Transverse colon (tissue), 4 donors: ENCODE results near the gene BAG1.

Experiments used
- CTCF ChIP-seq, 5 experiments: fragments of 200-600 bp in 3 of 5; fragments of 450-650 bp in 2 of 5; sonication (generic) in 3 of 5; IDR thresholded peaks; 1 replicate in 2 of 5; 2 replicates in 3 of 5; pipeline ENCODE4 v1.5.1; 2016 to 2017; ENCODE audit warnings: antibody characterized with exemption in 5 of 5, inconsistent platforms in 3 of 5, mild to moderate bottlenecking in 2 of 5, moderate library complexity in 1 of 5
- EP300 ChIP-seq: sonication (generic); formaldehyde crosslinking; IDR thresholded peaks from one replicate; pipeline ENCODE4 v1.6.1; 2017; ENCODE audit warnings: antibody characterized with exemption, low read depth
- POLR2A ChIP-seq: fragments of 450-650 bp; IDR thresholded peaks from one replicate; pipeline ENCODE4 v1.6.1; 2016; ENCODE audit warnings: antibody characterized with exemption, mild to moderate bottlenecking, moderate library complexity
- POLR2AphosphoS5 ChIP-seq, 3 donors: sonication (generic); formaldehyde crosslinking; IDR thresholded peaks; one replicate each; pipeline ENCODE4 v1.6.1; 2016; ENCODE audit warnings: antibody characterized with exemption in 3 of 3

- TF ChIP-seq CTCF (IDR thresholded peaks at IDR 0.05) (no peak), POLR2A (no peak), POLR2AphosphoS5 (IDR thresholded peaks at IDR 0.05) (no peak), EP300 (no peak)
Observed at GRCh38 chr9:33227741-33228140, 36.8 kb downstream of the BAG1 start.
